ENCODE measurements around the gene RPS2.
A peak's percentile ranks its signal among the peaks of the same experiment; 100 is the strongest.
"Not testable (repeated sequence)": the region's sequence is repeated elsewhere in the genome, so short reads cannot be mapped to it uniquely, and the experiment has no call there.

RPS2 gene

GRCh38 chr16:1964506-1965395 lies at the start of gene RPS2:
TSS of gene RPS2 (minus strand) at chr16:1964826. CDS start at chr16:1964625, 201 bp downstream.
- peak; percentile 96 to 97 for DNase-seq (ENCODE audit: low read depth in 1 of 2, low spot score in 1 of 2)

DNA sequence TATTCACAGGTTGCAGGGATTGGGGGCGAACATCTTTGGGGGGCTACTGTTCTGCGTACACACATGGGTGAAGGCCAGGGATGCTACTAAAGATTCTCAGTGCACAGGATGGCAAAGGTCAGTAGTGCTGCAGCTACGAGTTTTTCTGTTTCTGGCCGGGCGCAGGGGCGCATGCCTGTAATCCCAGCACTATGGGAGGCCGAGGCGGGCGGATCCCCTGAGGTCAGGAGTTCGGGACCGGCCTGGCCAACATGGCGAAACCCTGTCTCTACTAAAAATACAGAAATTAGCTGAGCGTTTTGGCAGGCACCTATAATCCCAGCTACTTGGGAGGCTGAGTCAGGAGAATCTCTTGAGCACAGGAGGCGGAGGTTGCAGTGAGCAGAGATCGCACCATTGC lies 48.9 kb upstream of the RPS2 start:
- no peak for DNase-seq (ENCODE audit: low read depth in 1 of 2, low spot score in 1 of 2)

DNA sequence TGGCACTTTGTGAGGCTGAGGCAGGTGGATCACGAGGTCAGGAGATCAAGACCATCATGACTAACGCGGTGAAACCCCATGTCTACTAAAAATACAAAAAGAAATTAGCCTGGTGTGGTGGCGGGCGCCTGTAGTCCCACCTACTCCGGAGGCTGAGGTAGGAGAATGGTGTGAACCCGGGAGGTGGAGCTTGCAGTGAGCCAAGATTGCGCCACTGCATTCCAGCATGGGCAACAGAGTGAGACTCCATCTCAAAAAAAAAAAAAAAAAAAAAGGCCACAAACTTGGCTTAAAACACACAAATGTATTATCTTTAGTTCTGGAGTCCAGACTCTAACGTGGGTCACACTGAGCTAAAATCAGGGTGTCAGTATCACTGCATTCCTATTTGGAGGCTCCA lies 47.1 kb upstream of the RPS2 start:
- DNase-seq (ENCODE audit: low read depth in 1 of 2, low spot score in 1 of 2), result not testable (repeated sequence)

- DNase-seq (ENCODE audit: low read depth in 1 of 2, low spot score in 1 of 2), result peak; percentile 50 to 76
These were observed 45.3 kb upstream of the RPS2 start, which contains the start of gene ZNF598 for GRCh38 chr16:2009791-2010510. TSS of gene ZNF598 (minus strand) at chr16:2009821.

DNA sequence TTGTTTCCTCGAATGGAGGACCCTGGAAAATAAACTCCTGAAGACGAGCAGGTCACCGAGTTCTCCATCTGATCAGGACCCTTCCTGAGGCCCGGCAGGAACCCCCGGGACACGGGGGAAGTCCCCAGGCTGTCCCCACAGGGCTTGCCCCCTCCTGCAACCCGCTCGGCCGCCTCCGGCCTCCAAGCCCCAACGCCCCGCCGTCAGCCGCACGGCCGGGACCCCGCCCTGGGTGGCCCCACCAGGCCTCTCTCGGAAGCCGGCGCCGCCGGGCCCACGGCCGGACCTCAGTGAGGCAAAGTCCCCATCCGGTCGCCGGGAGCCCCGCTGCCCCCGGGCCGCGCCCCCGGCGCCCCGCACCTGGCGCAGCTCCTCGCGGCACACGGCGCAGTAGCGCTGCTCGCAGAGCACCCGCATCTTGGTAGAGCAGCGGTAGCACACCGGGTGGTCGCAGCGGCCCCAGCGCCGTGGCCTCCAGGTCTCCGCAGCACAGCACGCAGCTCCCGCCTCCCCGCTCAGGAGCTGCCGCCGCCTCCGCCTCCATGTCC lies 44.6 kb upstream of the RPS2 start:
- no peak for DNase-seq (ENCODE audit: low read depth in 1 of 2, low spot score in 1 of 2)

GRCh38 chr16:2008631-2009163 lies 44.1 kb upstream of the RPS2 start:
- no peak for DNase-seq (ENCODE audit: low read depth in 1 of 2, low spot score in 1 of 2)

- no peak for DNase-seq (ENCODE audit: low read depth in 1 of 2, low spot score in 1 of 2)
These were observed 43.4 kb upstream of the RPS2 start for GRCh38 chr16:2008009-2008526.

GRCh38 chr16:2007081-2007836 lies 42.6 kb upstream of the RPS2 start:
- DNase-seq (ENCODE audit: low read depth in 1 of 2, low spot score in 1 of 2), result no peak

DNA sequence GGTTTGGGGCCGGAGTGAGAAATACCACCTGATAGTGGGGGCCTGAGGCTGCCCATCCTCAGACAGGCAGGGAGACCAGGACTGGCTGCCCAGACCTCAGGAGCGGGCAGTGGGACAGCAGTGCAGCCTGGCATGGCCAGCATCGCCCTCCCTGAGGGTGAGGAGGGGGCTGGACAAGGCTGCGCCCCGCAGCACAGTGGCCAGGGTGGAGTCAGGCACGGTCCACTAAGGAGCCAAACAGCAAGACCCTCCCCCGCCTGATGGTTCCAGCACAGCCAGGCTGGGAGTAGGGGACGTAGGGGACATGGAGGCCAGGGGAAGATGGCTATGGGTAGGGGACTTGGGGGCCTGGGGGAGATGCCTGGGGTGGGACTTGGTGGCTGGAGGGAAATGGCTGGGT lies 41.7 kb upstream of the RPS2 start:
- DNase-seq (ENCODE audit: low read depth in 1 of 2, low spot score in 1 of 2), result no peak

DNA sequence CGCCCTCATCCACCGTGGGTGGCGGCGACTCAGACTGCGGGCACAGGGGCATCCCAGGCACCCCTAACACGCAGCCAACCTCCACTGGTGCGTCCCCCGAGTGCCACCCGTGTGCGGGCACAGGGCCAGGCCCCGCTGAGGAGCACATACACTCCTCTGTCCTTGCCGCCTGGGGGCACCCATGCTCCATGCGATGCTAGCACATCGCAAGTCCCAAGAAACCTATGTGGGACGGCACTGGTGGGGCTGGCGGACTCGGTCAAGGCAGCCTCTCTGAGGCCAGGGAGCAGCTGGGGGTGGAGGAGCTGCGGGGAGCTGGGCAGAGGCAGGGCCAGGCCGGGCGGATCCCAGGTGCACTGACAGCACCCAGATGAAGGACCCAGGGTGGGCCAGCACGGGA lies 41.0 kb upstream of the RPS2 start:
- DNase-seq (ENCODE audit: low read depth in 1 of 2, low spot score in 1 of 2), result no peak

DNA sequence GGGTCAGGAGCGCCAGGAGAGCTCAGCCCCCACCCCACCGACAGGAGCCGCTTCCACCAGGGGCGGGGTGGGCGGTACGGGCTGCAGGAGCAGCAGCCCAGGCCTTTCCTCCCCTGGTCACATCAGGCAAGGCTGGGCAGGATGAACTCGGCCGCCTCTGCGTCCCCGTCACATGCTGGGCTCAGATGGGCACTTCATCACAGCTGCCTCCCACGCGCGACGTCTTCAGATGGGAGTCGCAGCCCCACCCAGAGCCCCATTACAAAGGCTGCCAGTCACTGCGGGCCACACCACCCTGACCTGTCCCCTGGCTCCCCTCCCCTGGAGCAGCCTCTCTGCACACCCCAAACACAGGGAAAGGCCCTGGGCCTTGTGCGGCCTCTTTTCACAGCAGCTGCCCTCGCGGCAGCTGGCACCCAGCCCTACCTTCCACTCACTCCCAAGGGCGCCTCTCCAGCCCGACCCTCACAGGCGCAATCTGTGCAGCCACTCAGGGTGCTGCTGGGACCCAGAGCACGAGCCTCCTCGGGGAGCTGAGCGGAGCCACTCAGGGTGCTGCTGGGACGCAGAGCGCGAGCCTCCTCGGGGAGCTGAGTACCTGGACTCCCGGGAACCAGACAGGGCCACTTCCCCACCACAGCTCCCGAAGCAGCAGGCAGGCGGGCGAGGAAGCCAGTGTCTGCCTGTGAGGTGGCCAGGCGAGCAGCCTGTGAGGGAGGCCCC lies 40.3 kb upstream of the RPS2 start:
- no peak for DNase-seq (ENCODE audit: low read depth in 1 of 2, low spot score in 1 of 2)

GRCh38 chr16:2003827-2004641 lies 39.4 kb upstream of the RPS2 start:
- peak; percentile 68 to 80 for DNase-seq (ENCODE audit: low read depth in 1 of 2, low spot score in 1 of 2)

DNA sequence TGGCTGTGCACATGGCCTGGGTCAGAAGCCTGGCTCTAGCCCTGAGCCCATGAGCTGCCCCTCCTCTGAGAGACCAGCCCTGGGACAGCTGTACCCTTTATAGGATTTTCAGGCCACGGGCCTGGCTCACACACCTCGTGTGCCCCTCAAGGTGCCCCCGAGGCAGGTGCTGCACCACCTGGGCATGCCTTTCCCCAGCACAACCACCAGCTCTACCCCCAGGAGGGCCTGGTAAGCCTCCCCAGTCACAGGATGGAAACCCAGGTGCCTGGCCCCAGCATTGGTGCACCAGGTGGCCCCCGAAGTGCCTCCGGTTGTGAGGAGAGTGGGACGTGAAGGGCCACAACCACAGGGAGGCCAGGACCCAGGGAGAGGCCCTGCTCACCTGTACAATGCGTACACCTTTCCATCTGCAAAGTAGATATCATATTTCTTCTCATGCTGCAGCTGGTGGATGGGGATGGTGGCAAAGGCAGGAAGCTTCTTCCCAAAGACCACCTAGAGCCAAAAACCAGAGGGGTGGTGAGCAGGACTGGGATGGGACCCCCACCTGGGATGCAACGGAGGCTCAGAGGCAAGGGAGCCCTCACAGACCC lies 38.7 kb upstream of the RPS2 start:
- no peak for DNase-seq (ENCODE audit: low read depth in 1 of 2, low spot score in 1 of 2)

DNA sequence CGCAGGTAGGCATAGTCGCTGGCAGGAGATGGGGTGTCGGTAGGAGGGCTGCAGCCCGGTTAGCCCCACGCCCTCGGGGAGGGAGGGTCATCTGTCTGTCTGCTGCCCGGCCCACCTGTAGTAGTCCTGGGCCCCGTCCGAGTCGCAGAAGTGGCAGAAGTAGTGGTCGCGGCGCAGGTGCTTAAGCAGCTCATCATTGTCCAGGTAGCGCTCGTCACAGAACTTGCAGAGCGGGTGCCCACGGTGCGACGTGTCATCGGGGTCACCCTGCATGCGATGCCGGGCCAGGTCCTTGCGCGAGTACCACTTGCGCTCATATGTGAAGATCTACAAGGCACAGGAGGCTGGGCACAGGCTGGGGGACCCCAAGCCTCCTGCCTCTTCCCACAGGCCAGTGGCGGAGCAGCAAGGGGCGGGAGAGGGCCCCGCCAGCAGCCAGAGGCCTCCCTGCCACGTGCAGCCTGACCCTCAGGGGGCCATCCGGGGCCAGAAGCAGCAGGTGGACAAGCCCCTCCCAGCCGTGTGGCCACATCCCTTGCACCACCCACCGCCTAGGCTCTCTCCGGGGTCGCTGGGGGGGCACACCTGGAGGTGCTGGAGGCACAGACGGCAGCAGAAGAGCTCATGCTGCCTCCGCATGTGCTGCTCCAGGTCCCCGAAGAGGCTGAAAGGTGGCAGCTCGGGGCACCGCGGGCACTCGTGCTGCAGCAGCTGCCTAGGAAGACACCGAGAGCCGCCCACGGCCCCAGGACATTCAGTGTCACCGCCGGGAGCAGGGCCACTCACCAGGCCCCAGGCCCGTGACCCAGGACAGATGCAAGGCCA lies 38.0 kb upstream of the RPS2 start:
- no peak for DNase-seq (ENCODE audit: low read depth in 1 of 2, low spot score in 1 of 2)

- DNase-seq (ENCODE audit: low read depth in 1 of 2, low spot score in 1 of 2), result no peak
These were observed 37.1 kb upstream of the RPS2 start for GRCh38 chr16:2001456-2002355.

DNA sequence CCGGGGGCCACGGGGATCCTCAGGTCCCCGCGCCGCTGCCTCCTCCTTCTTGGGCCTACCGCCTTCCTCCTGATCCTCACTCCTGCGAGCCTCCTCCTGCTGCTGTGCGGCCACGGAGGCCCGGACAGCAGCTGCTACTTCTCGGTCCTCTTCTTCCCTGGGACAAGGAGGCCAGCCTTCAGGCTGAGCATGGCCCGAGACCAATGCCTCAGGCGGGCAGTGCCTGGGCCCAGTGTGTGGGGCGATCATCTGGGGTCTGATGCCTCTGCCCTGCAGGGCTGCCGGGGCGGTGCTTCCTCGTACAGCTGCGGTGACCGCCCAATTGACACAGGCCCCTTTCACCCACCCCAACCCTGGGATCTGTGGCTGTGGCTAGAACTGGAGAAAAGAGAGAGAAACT lies 36.4 kb upstream of the RPS2 start:
- no peak for DNase-seq (ENCODE audit: low read depth in 1 of 2, low spot score in 1 of 2)
